Testis (tissue), 2 donors: ENCODE results near the gene TAP1.

Experiments
- CTCF ChIP-seq, 3 experiments: fragments of 450-650 bp in 2 of 3; fragments of 200-600 bp in 1 of 3; sonication (generic) in 1 of 3; IDR thresholded peaks; one replicate each; pipeline ENCODE4 v1.5.1; 2016 to 2019; ENCODE audit warnings: antibody characterized with exemption in 3 of 3, mild to moderate bottlenecking in 2 of 3, moderate library complexity in 1 of 3
- POLR2A ChIP-seq: fragments of 450-650 bp; IDR thresholded peaks from one replicate; pipeline ENCODE4 v1.6.1; 2017; ENCODE audit warnings: antibody characterized with exemption, mild to moderate bottlenecking, moderate library complexity

- TF ChIP-seq CTCF (IDR thresholded peaks at IDR 0.05), result no peak
- no peak for TF ChIP-seq POLR2A
Observed at GRCh38 chr6:32799168-32799567, 54.3 kb downstream of the TAP1 start.
